HL-60 (cell line): ENCODE results near the gene ARHGAP26.

Experiments used
- DNase-seq, 2 experiments: peaks; one replicate each; pipeline ENCODE4 v3.0.0-alpha.2; 2010 to 2020; ENCODE audit warnings: low read depth in 1 of 2, low spot score in 1 of 2
- H3K27ac ChIP-seq: fragments of 250-450 bp; sonication (Bioruptor Pico); replicated peaks from 2 replicates; pipeline ENCODE4 v1.5.1; 2020; ENCODE audit warnings: mild to moderate bottlenecking, moderate library complexity
- H3K27me3 ChIP-seq: fragments of 250-450 bp; sonication (Bioruptor Pico); 2 replicates; pipeline ENCODE4 v1.5.1; 2021; ENCODE audit warnings: mild to moderate bottlenecking, moderate library complexity; ENCODE audit not compliant: insufficient read depth, poor library complexity, severe bottlenecking
- H3K4me3 ChIP-seq: replicated peaks from 2 replicates; pipeline ENCODE4 v1.5.1; 2011; ENCODE audit warnings: mild to moderate bottlenecking, control low read depth, low read length; ENCODE audit not compliant: insufficient read depth
- CTCF ChIP-seq: IDR thresholded peaks from one replicate; pipeline ENCODE4 v1.5.1; 2011; ENCODE audit warnings: low read length, control low read depth, inconsistent platforms; ENCODE audit not compliant: insufficient read depth
- GABPA ChIP-seq: IDR thresholded peaks from 2 replicates; pipeline ENCODE4 v1.6.1; 2012; ENCODE audit warnings: low read depth
- POLR2AphosphoS5 ChIP-seq: IDR thresholded peaks from 2 replicates; pipeline ENCODE4 v1.6.1; 2012; ENCODE audit warnings: low read depth
- REST ChIP-seq: IDR thresholded peaks from 2 replicates; pipeline ENCODE4 v1.6.1; 2012; ENCODE audit warnings: low read depth; ENCODE audit not compliant: insufficient replicate concordance
- SPI1 ChIP-seq: IDR thresholded peaks from 2 replicates; pipeline ENCODE4 v1.6.1; 2012; ENCODE audit warnings: low read depth, mild to moderate bottlenecking, borderline replicate concordance

The ARHGAP26 gene

GRCh38 chr5:143084407-143084806 lies 314.2 kb downstream of the ARHGAP26 start:
- no peak overlapping the region for H3K4me3 ChIP-seq
- TF ChIP-seq REST (no peak), POLR2AphosphoS5 (no peak), CTCF (no peak), GABPA (no peak), SPI1 (no peak)
- H3K27me3 ChIP-seq, result no peaks in the 10 kb centered on the region
- no peak for DNase-seq
- no peak overlapping the region for H3K27ac ChIP-seq

GRCh38 chr5:143085319-143085917 lies 315.2 kb downstream of the ARHGAP26 start:
- no peak for TF ChIP-seq POLR2AphosphoS5
- TF ChIP-seq GABPA, result no peak
- TF ChIP-seq CTCF, result no peak
- TF ChIP-seq SPI1, result no peak
- TF ChIP-seq REST, result no peak
- no peak overlapping the region for H3K27ac ChIP-seq
- no peak for DNase-seq

GRCh38 chr5:143086546-143086907 lies 316.4 kb downstream of the ARHGAP26 start:
- no peak overlapping the region for H3K4me3 ChIP-seq
- no peak overlapping the region for H3K27ac ChIP-seq
- no peak for DNase-seq
- H3K27me3 ChIP-seq, result no peaks in the 10 kb centered on the region
- TF ChIP-seq GABPA, result no peak
- no peak for TF ChIP-seq REST
- no peak for TF ChIP-seq POLR2AphosphoS5
- TF ChIP-seq SPI1, result no peak
- no peak for TF ChIP-seq CTCF

More at GRCh38 chr5:143085319-143085917, 315.2 kb downstream of the ARHGAP26 start:
- Histone ChIP-seq H3K4me3 (no peak overlapping the region), H3K27me3 (no peaks in the 10 kb centered on the region)
